Thoracic aorta (tissue), 2 donors: Measurements from ENCODE around the gene SESN3. TPM values are rescaled to one million over a fixed set of nuclear protein-coding genes. Genes with fewer than 3 reads are reported as not detected.

ENCODE experiments used
- ATAC-seq: fragments of 150-250 bp; one replicate; pipeline ENCODE4 v1.8.0; 2017; ENCODE audit warnings: low read depth; ENCODE audit not compliant: insufficient number of reproducible peaks, low FRiP score
- DNase-seq: peaks from one replicate; pipeline ENCODE4 v3.0.0-alpha.2; 2020; ENCODE audit warnings: low spot score
- H3K27ac ChIP-seq, 2 donors: fragments of 200-600 bp; sonication (generic); 1 replicate in 1 of 2; 2 replicates in 1 of 2; pipeline ENCODE4 v1.5.1; 2016; ENCODE audit warnings: mild to moderate bottlenecking in 2 of 2, moderate library complexity in 2 of 2
- H3K27me3 ChIP-seq: fragments of 200-600 bp; sonication (generic); replicated peaks from 2 replicates; pipeline ENCODE4 v1.6.0; 2016; ENCODE audit warnings: mild to moderate bottlenecking; ENCODE audit not compliant: insufficient read depth
- H3K36me3 ChIP-seq: fragments of 200-600 bp; sonication (generic); one replicate; pipeline ENCODE4 v1.5.1; 2016
- H3K4me1 ChIP-seq, 2 donors: fragments of 200-600 bp; sonication (generic); 1 replicate in 1 of 2; 2 replicates in 1 of 2; pipeline versions ENCODE4 v1.5.1 to v1.6.0; 2016; ENCODE audit warnings: low read depth in 2 of 2, mild to moderate bottlenecking in 1 of 2; ENCODE audit not compliant: control insufficient read depth in 1 of 2
- H3K4me3 ChIP-seq: fragments of 200-600 bp; sonication (generic); 2 replicates; pipeline ENCODE4 v1.5.1; 2016; ENCODE audit warnings: mild to moderate bottlenecking
- H3K9me3 ChIP-seq: fragments of 200-600 bp; sonication (generic); 2 replicates; pipeline ENCODE4 v1.5.1; 2016
- CTCF ChIP-seq: fragments of 200-600 bp; sonication (generic); IDR thresholded peaks from one replicate; pipeline ENCODE4 v1.5.1; 2019; ENCODE audit warnings: antibody characterized with exemption
- total RNA-seq, 2 donors: library from RNA; depleted of rRNA; stranded (reverse); fragments of >200 nt; gene quantifications; one replicate each; pipeline versions ENCODE4 v1.1.0 to v1.2.3, GENCODE V29; 2016

The SESN3 gene
- total RNA-seq, 2 donors from 2014 or later, result 37.9 to 41.3 TPM

- H3K9me3 ChIP-seq, result no peaks in the 10 kb centered on the region
- ATAC-seq, result no peak
- no peaks in the 10 kb centered on the region for H3K36me3 ChIP-seq
- H3K4me3 ChIP-seq, result no peak overlapping the region
- DNase-seq, result no peak
- H3K27me3 ChIP-seq, result no peaks in the 10 kb centered on the region
- H3K4me1 ChIP-seq, result peaks cover 4 to 16% of the 10 kb centered on the region in 2 donors
- H3K27ac ChIP-seq, result no peak overlapping the region
- no peak for TF ChIP-seq CTCF
Measured at GRCh38 chr11:95269036-95269819, 38.2 kb upstream of the SESN3 start.

GRCh38 chr11:95268391-95268790 is 37.4 kb upstream of the SESN3 start:
- H3K36me3 ChIP-seq, result no peaks in the 10 kb centered on the region
- no peaks in the 10 kb centered on the region for H3K9me3 ChIP-seq
- no peak for TF ChIP-seq CTCF
- H3K4me1 ChIP-seq, result peaks cover 4 to 16% of the 10 kb centered on the region in 2 donors
- DNase-seq (no peak), ATAC-seq (no peak)
- no peaks in the 10 kb centered on the region for H3K27me3 ChIP-seq
- H3K4me3 ChIP-seq, result no peak overlapping the region
- H3K27ac ChIP-seq, result no peak overlapping the region

GRCh38 chr11:95267601-95268213 is 36.7 kb upstream of the SESN3 start:
- ATAC-seq (no peak), DNase-seq (no peak)
- Histone ChIP-seq H3K27me3 (no peaks in the 10 kb centered on the region), H3K4me3 (no peak overlapping the region), H3K4me1 (peaks cover 4 to 16% of the 10 kb centered on the region in 2 donors), H3K27ac (no peak overlapping the region), H3K9me3 (no peaks in the 10 kb centered on the region), H3K36me3 (no peaks in the 10 kb centered on the region)
- no peak for TF ChIP-seq CTCF

- no peaks in the 10 kb centered on the region for H3K9me3 ChIP-seq
- ATAC-seq (no peak), DNase-seq (no peak)
- H3K27me3 ChIP-seq, result no peaks in the 10 kb centered on the region
- H3K36me3 ChIP-seq, result no peaks in the 10 kb centered on the region
- no peak for TF ChIP-seq CTCF
- no peak overlapping the region for H3K4me3 ChIP-seq
- peaks cover 4 to 16% of the 10 kb centered on the region in 2 donors for H3K4me1 ChIP-seq
- H3K27ac ChIP-seq, result no peak overlapping the region
Measured at GRCh38 chr11:95266751-95267374, 35.9 kb upstream of the SESN3 start.

GRCh38 chr11:95264881-95265280 is 33.9 kb upstream of the SESN3 start:
- H3K27ac ChIP-seq, result no peak overlapping the region
- ATAC-seq (no peak), DNase-seq (no peak)
- no peak overlapping the region for H3K4me3 ChIP-seq
- H3K36me3 ChIP-seq, result no peaks in the 10 kb centered on the region
- TF ChIP-seq CTCF, result no peak
- no peaks in the 10 kb centered on the region for H3K9me3 ChIP-seq
- H3K4me1 ChIP-seq, result peaks cover 4 to 16% of the 10 kb centered on the region in 2 donors
- H3K27me3 ChIP-seq, result no peaks in the 10 kb centered on the region
